DMS153 treated with DMSO at 0.1 percent for 48 hours (cell line): ENCODE data around the gene PCDHGA5.
"Not testable (repeated sequence)": the region's sequence is repeated elsewhere in the genome, so short reads cannot be mapped to it uniquely, and the experiment has no call there.

Experiments used
- DNase-seq: peaks from one replicate; lab custom pipeline; 2025; ENCODE audit not compliant: unreplicated experiment; lab: John Stamatoyannopoulos, UW

Gene PCDHGA5

DNA sequence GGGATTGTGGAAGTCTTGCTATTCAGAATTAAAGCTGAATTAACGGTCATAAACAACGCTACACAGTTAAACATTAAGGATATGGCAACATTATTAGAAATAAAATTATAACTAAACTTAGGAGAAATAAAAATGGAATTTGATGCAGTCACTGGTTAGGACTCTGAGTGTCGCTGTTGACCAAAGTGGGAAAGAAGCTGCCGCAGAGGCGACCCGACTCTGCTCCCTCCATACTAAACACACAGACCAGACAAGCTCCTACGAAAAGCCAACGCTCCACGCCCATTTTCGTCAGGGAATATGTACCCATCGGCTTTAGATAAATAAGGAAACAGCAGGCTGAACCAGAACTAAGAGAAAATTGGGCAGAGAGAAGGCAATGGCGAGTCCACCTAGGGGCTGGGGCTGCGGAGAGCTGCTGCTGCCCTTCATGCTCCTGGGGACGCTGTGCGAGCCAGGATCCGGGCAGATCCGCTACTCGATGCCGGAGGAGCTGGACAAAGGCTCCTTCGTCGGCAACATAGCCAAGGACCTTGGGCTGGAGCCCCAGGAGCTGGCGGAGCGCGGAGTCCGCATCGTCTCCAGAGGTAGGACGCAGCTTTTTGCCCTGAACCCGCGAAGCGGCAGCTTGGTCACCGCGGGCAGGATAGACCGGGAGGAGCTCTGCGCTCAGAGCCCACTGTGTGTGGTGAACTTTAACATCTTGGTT is at the start of gene PCDHGA5:
Gene PCDHGA5, plus strand, starts transcription at position 211 of the 709 bp plus-strand sequence. Its CDS starts 169 bp downstream, at position 380.
- no peak for DNase-seq

DNA sequence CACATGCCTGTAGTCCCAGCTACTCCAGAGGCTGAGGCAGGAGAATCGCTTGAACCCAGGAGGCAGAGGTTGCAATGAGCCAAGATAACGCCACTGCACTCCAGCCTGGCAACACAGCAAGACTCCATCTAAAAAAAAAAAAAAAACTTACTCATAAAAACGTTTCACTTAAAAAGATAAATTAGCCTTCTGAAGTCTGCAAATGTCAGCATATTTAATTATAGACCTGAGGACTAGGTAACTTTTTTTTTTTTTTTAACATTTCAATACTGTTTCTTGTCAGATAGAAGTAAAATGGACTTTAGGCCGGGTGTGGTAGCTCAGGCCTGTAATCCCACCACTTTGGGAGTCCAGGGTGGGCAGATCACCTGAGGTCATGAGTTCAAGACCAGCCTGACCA is 47.0 kb upstream of the PCDHGA5 start:
- not testable (repeated sequence) for DNase-seq

DNA sequence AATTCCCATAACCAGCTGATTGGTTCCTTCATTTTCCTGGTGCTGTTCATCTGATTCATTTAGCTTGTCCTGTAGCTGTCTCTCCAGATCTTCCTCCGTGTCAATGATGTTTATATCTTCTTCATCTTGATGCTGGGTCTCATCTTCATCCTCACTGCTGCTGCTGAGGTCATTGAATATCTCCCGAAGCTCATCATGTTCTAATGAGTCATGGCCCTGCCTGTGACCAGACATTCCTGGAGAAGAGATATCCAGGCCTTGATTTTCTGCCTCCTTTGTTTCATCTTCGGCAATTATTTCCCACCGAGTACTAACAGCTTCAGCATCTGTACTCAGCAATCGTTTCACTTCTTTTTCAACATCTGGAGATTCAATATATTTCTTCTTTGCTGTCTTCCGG is 44.8 kb upstream of the PCDHGA5 start:
- DNase-seq = no peak

DNA sequence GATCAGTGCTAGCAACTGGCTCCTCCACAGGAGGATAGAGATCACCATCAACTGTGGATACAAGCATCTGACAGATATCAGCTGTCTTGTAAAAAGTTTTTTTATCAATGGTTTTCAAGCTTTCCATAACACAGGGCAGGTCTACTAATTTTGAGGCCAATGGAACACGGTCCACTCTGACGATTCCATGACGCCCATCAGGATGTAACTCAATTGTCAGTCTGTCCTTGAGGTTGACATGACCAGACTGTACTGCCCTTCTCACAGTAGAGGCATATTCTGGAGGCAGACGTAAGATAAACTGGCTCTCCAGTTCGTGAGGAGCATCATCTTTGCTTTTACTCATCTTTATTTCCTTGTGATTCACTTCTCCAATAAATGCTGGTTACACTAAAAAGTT is 44.3 kb upstream of the PCDHGA5 start:
- DNase-seq = no peak

DNA sequence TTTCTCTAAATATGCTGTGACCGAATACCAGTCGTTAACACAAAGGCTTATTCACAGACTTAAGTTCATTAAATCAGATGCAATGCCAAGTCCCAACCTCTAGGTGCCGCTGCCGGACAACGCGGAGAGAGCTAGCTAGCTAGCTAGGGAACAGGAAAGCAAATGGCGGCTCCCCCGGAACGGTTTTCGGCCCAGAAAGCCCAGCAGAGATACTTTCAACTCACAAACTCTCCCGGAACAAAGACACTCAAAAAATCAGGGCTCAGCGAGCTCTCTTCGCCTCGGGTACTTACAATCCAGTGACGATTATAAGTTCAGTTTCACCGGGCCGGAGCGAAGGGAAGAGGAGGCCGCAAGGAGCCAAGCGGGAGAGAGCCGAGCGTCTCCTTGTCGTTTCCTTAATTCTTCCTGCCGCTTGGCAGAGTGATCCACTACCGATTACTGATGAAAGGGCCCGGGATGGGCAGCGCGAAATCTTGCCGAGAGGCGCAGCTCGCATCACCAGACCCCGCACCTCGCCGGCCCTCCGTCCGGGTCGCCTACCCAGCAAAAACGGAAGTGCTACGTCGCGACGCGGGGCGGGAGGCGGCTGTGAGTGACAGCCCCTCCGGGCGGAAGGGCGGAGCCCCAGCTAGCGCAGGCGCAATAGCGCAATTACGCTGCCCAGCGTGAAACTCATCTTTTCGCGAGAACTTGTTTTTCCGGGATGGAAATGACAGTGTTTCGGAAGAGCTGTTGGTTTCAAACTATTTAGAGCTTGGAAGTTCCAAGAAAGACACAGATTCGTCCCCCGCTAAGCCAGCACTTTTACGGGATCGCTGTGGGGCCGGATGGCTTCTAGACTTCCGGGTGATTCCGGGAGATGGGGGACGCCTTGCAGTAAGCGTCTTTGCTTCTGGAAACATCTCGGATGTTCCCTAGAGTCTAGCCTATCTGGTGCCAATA is 43.5 kb upstream of the PCDHGA5 start, which contains the start of gene TAF7:
Gene TAF7, minus strand, starts transcription at position 560 of the 945 bp plus-strand sequence. CDS start 740 bp downstream, outside the sequence.
- DNase-seq = peak; percentile 29

DNA sequence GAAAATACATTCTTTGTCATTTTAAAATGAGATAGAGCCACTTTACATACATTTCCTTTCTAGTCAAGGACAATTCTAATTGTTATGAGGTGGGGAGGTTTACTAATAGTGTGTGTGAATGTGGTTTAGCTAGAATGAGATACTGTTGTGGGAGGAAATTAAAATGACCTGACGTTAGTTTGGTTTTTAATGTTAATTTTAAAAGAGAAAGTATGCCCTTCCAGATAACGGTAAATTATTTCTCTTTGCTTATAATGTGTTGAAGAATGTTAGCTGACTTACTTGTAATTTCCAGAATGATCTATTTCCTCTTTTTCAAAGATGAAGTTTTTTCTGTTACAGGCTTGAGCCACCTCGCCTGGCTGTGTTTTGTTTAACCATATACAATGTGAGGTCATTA is 41.7 kb upstream of the PCDHGA5 start:
- no peak for DNase-seq

DNA sequence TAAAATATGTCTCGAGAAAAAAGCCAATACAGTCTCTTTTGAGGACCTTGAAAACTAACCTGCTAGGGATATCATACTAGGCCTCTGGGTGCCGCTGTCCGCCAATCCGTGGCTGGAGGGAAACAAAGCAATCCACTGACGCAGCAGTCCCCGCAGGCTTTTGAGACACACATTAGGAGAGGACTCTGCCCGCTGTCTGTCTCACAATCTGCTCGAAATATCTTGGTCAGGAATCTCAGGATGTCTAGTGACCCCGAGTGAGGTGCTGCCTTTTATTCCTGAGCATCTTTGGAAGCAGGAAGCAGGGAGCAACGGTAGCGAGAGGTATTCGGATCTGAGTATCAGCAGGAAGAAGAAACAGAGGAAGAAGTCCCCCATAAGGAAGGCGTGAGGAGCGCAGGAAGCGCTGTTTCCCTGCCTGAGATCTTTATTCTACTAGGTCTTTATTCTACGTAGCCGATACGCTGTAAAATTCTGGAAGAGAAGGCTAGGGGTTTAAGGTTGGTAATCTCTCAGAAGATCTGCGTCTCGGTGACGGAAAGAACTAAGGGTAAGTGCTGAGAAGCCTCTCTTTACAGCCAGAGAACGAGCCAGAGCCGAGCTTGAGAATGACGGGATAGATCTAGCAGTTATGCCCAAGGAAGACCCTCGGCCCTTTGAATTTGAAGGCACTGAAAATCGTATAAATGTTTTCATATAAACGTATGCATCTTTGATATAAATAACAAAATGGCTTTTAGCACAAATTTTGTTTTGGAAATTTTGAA is 37.7 kb upstream of the PCDHGA5 start:
- no peak for DNase-seq

DNA sequence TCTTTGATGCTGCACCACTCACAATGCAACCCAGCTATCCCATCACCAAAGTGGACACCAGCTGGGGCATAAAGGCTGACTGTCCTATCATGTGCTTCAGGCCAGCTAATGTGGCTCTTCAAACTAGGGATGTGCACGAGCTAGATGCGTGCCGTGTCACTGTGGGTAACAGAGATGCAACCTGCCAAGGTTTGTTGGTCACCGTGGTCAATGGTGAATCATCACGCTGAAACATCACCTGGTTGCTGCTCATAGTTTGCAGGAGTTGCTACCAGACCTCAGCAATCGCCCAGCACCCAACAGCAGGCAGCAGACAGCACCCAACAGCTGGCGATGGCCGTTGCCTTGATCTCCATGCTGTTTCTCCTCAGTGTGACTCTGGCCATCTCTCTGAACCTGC is 35.7 kb upstream of the PCDHGA5 start:
- DNase-seq = no peak

DNA sequence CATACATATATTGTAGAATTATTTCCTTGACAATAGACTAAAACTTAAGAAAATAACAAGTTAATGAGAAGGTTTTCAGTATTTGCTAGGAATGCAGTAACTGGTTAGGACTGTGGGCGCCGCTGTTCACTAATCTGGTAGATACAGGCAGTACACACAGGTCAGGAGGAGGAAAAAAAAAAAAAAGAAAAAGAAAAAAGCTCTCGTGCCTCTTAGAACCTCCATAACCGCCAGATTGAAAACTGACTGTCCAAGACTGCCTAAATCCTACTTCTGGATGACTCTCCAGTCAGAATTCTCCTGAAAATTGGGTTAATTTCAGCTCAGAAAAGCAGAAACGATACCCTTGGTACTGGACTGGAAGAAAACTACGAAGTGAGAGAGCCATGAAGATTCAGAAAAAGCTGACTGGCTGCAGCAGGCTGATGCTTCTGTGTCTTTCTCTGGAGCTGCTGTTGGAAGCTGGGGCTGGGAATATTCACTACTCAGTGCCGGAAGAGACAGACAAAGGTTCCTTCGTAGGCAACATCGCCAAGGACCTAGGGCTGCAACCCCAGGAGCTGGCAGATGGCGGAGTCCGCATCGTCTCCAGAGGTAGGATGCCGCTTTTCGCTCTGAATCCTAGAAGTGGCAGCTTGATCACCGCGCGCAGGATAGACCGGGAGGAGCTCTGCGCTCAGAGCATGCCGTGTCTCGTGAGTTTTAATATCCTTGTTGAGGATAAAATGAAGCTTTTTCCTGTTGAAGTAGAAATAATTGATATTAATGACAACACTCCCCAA is 33.5 kb upstream of the PCDHGA5 start, which contains the start of gene PCDHGA1:
Gene PCDHGA1, plus strand, starts transcription at position 216 of the 782 bp plus-strand sequence.
- no peak for DNase-seq

DNA sequence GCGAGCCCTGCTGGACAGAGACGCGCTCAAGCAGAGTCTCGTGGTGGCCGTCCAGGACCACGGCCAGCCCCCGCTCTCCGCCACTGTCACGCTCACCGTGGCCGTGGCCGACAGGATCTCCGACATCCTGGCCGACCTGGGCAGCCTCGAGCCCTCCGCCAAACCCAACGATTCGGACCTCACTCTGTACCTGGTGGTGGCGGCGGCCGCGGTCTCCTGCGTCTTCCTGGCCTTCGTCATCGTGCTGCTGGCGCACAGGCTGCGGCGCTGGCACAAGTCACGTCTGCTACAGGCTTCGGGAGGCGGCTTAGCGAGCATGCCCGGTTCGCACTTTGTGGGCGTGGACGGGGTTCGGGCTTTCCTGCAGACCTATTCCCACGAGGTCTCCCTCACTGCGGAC is 31.4 kb upstream of the PCDHGA5 start:
- DNase-seq = not testable (repeated sequence)

DNA sequence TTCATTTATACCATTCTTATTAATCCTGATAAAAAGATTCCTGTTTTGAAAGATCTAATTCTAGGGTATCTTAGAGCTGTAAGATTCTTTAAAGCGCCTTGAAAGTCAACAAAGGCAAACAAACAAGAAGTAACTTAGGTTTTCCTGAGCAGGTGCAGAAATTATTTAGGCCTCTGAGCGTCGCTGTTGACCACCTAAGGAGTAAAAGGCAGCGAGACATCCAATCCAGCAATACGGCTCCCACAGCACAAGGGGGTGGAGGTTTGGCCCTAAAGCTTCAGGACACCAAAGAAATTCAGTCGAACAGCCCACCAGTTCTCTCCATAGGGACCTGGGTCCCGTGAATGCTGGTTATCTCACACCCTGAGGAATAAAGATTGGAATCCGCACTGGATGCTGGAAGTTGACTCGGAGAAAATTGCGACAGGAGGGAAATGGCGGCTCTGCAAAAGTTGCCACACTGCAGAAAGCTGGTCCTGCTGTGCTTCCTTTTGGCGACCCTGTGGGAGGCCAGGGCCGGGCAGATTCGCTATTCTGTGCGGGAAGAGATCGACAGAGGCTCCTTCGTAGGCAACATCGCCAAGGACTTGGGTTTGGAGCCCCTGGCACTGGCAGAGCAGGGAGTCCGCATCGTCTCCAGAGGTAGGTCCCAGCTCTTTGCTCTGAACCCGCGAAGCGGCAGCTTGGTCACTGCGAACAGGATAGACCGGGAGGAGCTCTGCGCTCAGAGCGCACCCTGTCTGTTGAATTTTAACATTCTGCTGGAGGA is 25.2 kb upstream of the PCDHGA5 start, which contains the start of gene PCDHGA2:
Gene PCDHGA2, plus strand, starts transcription at position 223 of the 769 bp plus-strand sequence.
- no peak for DNase-seq

DNA sequence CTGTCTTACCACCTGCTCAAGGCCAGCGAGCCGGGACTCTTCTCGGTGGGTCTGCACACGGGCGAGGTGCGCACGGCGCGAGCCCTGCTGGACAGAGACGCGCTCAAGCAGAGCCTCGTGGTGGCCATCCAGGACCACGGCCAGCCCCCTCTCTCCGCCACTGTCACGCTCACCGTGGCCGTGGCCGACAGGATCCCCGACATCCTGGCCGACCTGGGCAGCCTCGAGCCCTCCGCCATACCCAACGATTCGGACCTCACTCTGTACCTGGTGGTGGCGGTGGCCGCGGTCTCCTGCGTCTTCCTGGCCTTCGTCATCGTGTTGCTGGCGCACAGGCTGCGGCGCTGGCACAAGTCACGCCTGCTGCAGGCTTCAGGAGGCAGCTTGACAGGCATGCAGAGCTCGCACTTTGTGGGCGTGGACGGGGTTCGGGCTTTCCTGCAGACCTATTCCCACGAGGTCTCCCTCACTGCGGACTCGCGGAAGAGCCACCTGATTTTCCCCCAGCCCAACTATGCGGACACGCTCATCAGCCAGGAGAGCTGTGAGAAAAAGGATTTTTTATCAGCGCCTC is 23.1 kb upstream of the PCDHGA5 start:
- not testable (repeated sequence) for DNase-seq

DNA sequence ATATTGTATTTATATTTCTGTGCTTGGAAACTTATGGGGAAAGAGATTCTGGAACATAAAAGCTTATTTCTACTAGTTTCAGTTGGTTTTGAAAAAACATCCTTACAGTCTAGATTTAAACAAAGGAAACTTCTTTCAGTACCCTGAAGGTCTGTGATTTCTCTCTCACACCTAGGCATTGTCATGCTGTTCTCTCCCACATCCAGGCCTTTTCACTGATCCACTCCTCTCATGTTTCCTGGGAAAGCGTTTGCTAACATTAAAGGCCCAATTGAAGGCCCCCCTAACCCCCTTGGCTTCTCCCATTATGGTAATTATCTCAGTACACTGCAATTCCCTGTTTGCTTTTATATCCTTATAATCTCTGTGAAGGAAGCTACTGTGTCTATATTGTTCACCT is 21.2 kb upstream of the PCDHGA5 start:
- DNase-seq = no peak

DNA sequence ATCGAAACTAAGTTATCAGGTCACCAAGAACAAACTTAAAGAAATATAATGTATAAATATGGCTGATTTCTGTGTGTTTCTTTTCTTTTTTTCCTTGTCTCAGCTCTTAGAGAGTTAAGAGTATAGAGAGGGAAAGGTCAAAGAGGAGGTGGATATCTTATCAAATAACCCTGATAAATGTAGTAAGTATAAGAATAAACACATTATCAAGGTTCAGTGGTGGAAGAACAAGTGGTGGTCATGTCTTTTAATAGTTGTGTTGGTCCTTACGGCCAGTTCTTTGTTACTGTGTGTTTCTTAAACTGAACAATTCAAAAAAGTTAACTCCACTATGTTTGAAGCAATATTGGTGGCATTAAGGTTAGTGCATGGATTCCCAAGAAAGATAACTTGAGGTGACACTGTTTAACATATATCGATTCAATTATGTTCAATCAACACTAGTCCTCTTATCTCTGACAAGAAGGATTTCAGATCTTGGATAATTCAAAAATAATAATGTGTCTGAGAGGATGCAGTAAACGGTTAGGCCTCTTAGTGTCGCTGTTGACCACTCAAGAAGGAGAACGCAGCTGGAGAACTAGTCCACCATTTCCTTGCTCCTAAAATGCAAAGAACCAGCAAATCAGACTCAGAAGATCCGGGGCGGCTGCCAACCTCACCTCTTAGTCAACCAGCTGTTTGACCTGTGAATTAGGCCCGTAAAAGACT is 20.6 kb upstream of the PCDHGA5 start, which contains the start of gene PCDHGA3:
Gene PCDHGA3, plus strand, starts transcription at position 588 of the 711 bp plus-strand sequence. CDS start 205 bp downstream, outside the sequence.
- DNase-seq = no peak

DNA sequence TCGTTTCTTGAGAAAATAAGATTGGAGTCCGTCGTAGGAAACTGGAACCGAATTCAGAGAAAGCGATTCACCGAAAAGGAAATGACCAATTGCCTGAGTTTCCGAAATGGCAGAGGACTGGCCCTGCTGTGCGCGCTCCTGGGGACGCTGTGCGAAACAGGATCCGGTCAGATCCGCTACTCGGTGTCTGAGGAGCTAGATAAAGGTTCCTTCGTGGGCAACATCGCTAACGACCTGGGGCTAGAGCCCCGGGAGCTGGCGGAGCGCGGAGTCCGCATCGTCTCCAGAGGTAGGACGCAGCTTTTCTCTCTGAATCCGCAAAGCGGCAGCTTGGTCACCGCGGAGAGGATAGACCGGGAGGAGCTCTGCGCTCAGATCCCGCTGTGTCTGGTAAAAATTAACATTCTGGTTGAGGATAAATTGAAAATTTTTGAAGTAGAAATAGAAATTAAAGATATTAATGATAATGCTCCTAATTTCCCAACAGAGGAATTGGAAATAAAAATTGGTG is 20.0 kb upstream of the PCDHGA5 start:
- DNase-seq = no peak

DNA sequence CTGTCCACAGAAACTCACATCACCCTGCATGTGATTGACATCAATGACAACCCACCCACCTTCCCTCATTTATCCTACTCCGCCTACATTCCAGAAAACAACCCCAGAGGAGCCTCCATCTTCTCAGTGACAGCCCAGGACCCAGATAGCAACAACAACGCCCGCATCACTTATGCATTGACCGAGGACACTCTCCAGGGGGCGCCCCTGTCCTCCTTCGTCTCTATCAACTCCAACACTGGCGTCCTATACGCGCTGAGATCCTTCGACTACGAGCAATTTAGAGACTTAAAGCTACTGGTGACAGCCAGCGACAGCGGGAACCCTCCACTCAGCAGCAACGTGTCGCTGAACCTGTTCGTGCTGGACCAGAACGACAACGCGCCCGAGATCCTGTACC is 18.6 kb upstream of the PCDHGA5 start:
- no peak for DNase-seq

DNA sequence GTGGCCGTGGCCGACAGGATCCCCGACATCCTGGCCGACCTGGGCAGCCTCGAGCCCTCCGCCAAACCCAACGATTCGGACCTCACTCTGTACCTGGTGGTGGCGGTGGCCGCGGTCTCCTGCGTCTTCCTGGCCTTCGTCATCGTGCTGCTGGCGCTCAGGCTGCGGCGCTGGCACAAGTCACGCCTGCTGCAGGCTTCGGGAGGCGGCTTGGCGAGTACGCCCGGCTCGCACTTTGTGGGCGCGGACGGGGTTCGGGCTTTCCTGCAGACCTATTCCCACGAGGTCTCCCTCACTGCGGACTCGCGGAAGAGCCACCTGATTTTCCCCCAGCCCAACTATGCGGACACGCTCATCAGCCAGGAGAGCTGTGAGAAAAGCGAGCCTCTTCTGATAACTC is 17.9 kb upstream of the PCDHGA5 start:
- DNase-seq = not testable (repeated sequence)
